ENCODE data around the gene DNAJC12. TPM values are rescaled to one million over a fixed set of nuclear protein-coding genes. Genes with fewer than 3 reads are reported as not detected.

Gene DNAJC12
- total and polyA plus RNA-seq, 11 donors: 1.5 to 6.5 (median 4.8) TPM

DNA sequence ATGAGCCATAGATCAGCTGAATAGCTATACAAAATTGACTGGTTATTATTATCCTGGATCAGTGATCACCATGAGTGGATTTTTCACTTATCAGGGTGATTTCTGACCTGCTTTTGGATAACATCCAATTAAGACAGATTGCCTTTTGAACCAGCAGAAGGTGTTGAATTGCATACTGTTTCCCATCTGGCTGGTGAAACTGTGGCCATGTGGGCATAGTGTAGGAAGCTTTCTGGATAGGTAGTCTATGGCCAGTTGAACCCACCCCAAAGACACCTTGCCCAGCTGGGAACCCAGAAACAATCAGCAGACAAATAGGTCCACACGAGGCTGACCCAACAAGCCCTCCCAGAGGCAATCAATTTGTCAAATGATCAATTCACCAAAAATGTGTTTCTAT is 29.3 kb downstream of the DNAJC12 start:
- H3K9me3 ChIP-seq: no peaks in the 10 kb centered on the region
- no peak overlapping the region for H3K27ac ChIP-seq
- no peak overlapping the region for H3K4me3 ChIP-seq
- peaks cover 0 to 14% (median 0%) of the 10 kb centered on the region in 9 donors for H3K36me3 ChIP-seq
- TF ChIP-seq, protein P1, sequence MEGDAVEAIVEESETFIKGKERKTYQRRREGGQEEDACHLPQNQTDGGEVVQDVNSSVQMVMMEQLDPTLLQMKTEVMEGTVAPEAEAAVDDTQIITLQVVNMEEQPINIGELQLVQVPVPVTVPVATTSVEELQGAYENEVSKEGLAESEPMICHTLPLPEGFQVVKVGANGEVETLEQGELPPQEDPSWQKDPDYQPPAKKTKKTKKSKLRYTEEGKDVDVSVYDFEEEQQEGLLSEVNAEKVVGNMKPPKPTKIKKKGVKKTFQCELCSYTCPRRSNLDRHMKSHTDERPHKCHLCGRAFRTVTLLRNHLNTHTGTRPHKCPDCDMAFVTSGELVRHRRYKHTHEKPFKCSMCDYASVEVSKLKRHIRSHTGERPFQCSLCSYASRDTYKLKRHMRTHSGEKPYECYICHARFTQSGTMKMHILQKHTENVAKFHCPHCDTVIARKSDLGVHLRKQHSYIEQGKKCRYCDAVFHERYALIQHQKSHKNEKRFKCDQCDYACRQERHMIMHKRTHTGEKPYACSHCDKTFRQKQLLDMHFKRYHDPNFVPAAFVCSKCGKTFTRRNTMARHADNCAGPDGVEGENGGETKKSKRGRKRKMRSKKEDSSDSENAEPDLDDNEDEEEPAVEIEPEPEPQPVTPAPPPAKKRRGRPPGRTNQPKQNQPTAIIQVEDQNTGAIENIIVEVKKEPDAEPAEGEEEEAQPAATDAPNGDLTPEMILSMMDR (IDR thresholded peaks at IDR 0.05): no peak
- no peak for TF ChIP-seq POLR2A (IDR thresholded peaks at IDR 0.05)
- WGBS, 4 donors: 69 to 76% (median 71%) methylated on average over 1 of the region's 1 CpG
- H3K27me3 ChIP-seq: no peaks in the 10 kb centered on the region
- DNase-seq: no peak
- H3K4me1 ChIP-seq: no peaks in the 10 kb centered on the region
- no peak for ATAC-seq
- intact Hi-C loops (cut with DNase I): no loop called here

DNA sequence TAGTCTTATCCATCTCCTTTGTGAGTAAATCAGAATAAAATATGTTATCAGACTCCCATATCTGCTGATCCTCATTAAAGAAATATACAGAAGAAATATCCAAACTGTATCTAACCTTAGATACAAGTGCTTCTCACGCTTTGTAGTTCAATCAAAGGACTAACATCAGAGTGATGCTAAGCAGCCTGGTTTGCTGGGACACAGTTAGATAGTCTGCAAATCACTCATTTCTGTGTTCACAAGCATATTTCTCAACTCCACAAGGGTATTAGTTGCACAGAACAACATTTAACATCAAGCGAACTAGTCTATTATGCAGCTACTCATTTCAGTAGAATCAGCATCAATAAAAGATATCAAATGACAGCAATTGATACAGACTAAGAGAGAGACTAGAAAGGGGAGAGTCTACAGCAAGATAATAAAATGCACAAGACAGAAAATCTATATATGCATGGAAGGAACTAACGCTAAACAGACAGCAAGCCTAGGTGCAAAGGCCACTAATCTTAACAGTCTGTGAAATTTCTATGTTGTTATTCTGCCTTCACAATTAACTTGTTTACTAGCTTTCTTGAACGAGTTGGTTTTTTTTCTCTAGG is 30.0 kb downstream of the DNAJC12 start:
- TF ChIP-seq, protein P1 (IDR thresholded peaks at IDR 0.05): no peak
- no peak for ATAC-seq
- Histone ChIP-seq H3K9me3 (no peaks in the 10 kb centered on the region), H3K4me3 (no peak overlapping the region), H3K27ac (no peak overlapping the region), H3K36me3 (peaks cover 0 to 14% (median 0%) of the 10 kb centered on the region in 9 donors), H3K27me3 (no peaks in the 10 kb centered on the region), H3K4me1 (no peaks in the 10 kb centered on the region)
- WGBS, 4 donors: 68 to 74% (median 71%) methylated on average over 4 of the region's 4 CpGs
- no peak for DNase-seq
- intact Hi-C loops (cut with DNase I): no loop called here

- Histone ChIP-seq H3K36me3 (no peaks in the 10 kb centered on the region), H3K27me3 (no peaks in the 10 kb centered on the region), H3K27ac (no peak overlapping the region), H3K4me1 (peaks cover 0 to 3% (median 0%) of the 10 kb centered on the region in 12 donors), H3K4me3 (no peak overlapping the region), H3K9me3 (no peaks in the 10 kb centered on the region)
- DNase-seq: no peak
- intact Hi-C loops (cut with DNase I): no loop called here
- no peak for ATAC-seq
- TF ChIP-seq POLR2A (IDR thresholded peaks at IDR 0.05): no peak
- TF ChIP-seq, protein P1 (IDR thresholded peaks at IDR 0.05): no peak
These were observed 33.7 kb downstream of the DNAJC12 start for GRCh38 chr10:67804395-67804678.

- Histone ChIP-seq H3K36me3 (no peaks in the 10 kb centered on the region), H3K27ac (no peak overlapping the region), H3K4me1 (peaks cover 0 to 3% (median 0%) of the 10 kb centered on the region in 12 donors), H3K9me3 (no peaks in the 10 kb centered on the region), H3K27me3 (no peaks in the 10 kb centered on the region), H3K4me3 (no peak overlapping the region)
- intact Hi-C loops (cut with DNase I): no loop called here
- DNase-seq (no peak), ATAC-seq (no peak)
- 70 to 89% (median 82%) methylated on average over 3 of the region's 3 CpGs for WGBS, 4 donors
- TF ChIP-seq, protein P1 (IDR thresholded peaks at IDR 0.05): no peak
- TF ChIP-seq POLR2A (IDR thresholded peaks at IDR 0.05): no peak
These were observed 34.2 kb downstream of the DNAJC12 start for GRCh38 chr10:67803588-67804394.

All from heart left ventricle (tissue), 16 donors.